Choroid plexus epithelial cell (primary cell): ENCODE results near the gene GLOD4.

Source experiments
- DNase-seq: peaks from one replicate; pipeline ENCODE4 v3.0.0-alpha.2; 2010; ENCODE audit warnings: low read depth
- H3K4me3 ChIP-seq: 2 replicates; pipeline ENCODE4 v1.5.1; 2011; ENCODE audit warnings: low read depth, mild to moderate bottlenecking, control low read depth, low read length, moderate library complexity
- CTCF ChIP-seq: conservative IDR thresholded peaks from 2 replicates; pipeline ENCODE4 v1.5.1; 2011; ENCODE audit warnings: low read depth, mild to moderate bottlenecking, control low read depth, inconsistent platforms, low read length, moderate library complexity

GLOD4 gene

GRCh38 chr17:824378-824777, 42.3 kb upstream of the GLOD4 start:
- H3K4me3 ChIP-seq: no peak overlapping the region
- TF ChIP-seq CTCF: no peak
- DNase-seq: no peak

GRCh38 chr17:823501-823902, 41.4 kb upstream of the GLOD4 start:
- DNase-seq: no peak
- no peak for TF ChIP-seq CTCF
- no peak overlapping the region for H3K4me3 ChIP-seq

GRCh38 chr17:819251-819650, 37.2 kb upstream of the GLOD4 start:
- TF ChIP-seq CTCF: no peak
- H3K4me3 ChIP-seq: no peak overlapping the region
- no peak for DNase-seq

- no peak for DNase-seq
- no peak for TF ChIP-seq CTCF
- H3K4me3 ChIP-seq: no peak overlapping the region
Measured at GRCh38 chr17:814371-814770, 32.3 kb upstream of the GLOD4 start.

- DNase-seq: no peak
- no peak for TF ChIP-seq CTCF
- H3K4me3 ChIP-seq: no peak overlapping the region
Measured at GRCh38 chr17:812638-813204, 30.6 kb upstream of the GLOD4 start.

- no peak overlapping the region for H3K4me3 ChIP-seq
- no peak for TF ChIP-seq CTCF
- DNase-seq: no peak
Measured at GRCh38 chr17:811051-811784, 29.1 kb upstream of the GLOD4 start.
